Activated CD4-positive, alpha-beta T cell treated with anti-CD3 and anti-CD28 coated beads, Interleukin-2, amount 10 ng/mL, durations not matched to agents 24 days and 14 days (primary cell): ENCODE measurements around the gene KLHL6. TPM values are rescaled to one million over a fixed set of nuclear protein-coding genes. Genes with fewer than 3 reads are reported as not detected.
"Not testable (repeated sequence)": the region's sequence is repeated elsewhere in the genome, so short reads cannot be mapped to it uniquely, and the experiment has no call there.

Experiments used
- DNase-seq: peaks from one replicate; pipeline ENCODE4 v3.0.0; 2022
- H3K27ac Mint-ChIP-seq: one replicate; pipeline ENCODE4 v1.8.0; 2022; ENCODE audit warnings: mild to moderate bottlenecking, mixed read lengths
- H3K27me3 Mint-ChIP-seq: one replicate; pipeline ENCODE4 v1.8.0; 2022; ENCODE audit warnings: mixed read lengths
- H3K36me3 Mint-ChIP-seq: one replicate; pipeline ENCODE4 v1.8.0; 2022; ENCODE audit warnings: low read depth, mild to moderate bottlenecking, mixed read lengths
- H3K4me1 Mint-ChIP-seq: one replicate; pipeline ENCODE4 v1.8.0; 2021; ENCODE audit warnings: mixed read lengths
- H3K4me3 Mint-ChIP-seq: one replicate; pipeline ENCODE4 v1.8.0; 2022; ENCODE audit warnings: mild to moderate bottlenecking, moderate library complexity, mixed read lengths
- H3K9me3 Mint-ChIP-seq: one replicate; pipeline ENCODE4 v1.8.0; 2021; ENCODE audit warnings: mixed read lengths
- intact Hi-C: fragments of 100-400 bp; cut with micrococcal nuclease; formaldehyde crosslinking; loops from one replicate; pipeline ENCODE4 v1.15.1; 2023
- total RNA-seq: library from RNA; stranded (reverse); gene quantifications from 2 replicates; pipeline ENCODE4 v1.2.3, GENCODE V29; 2022

The KLHL6 gene
- total RNA-seq, 1 donor from 2014 or later, result 44.9 TPM

DNA sequence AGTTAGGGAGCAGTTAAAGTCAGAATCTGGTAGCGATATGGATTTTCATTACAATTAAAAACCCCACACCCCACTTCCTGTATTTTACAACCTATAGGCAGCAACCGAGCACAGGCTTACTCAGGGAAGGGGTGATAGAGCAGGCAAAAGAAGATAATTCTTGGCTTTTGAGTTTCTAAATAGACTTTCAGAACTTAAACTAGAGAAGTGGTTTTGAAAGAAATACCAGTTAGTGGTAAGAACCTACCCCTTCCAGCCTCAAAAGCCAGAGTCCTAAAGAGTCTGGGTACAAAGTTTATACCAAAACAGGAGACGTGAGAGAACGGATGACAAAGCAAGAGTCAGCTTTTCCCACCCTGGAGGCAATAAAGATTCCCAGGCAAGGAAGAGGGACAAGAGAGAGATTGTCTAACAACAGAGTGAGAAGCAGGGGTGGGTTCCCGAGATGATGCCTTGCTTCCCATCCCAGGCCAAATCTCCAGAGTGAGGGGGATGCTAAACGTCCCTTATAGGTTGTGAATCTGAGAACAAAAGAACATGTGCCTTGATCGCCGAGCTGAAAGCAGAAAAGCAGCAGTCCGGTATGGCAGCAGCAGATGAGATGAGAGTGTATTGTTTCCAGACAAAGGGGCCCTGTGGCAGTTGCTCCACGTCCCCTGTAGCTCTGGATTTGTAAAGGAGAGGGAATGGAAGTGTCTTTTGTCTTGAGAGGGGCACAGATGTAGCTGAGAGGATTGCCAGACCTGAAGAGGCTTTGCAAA lies 36.8 kb downstream of the KLHL6 start:
- Mint-ChIP-seq H3K4me1 (peaks cover 58% of the 10 kb centered on the region), H3K4me3 (peak overlapping the region; percentile 28), H3K27me3 (no peaks in the 10 kb centered on the region), H3K36me3 (peaks cover 58% of the 10 kb centered on the region), H3K9me3 (no peaks in the 10 kb centered on the region), H3K27ac (peak overlapping the region; percentile 64)
- intact Hi-C loops, result loop anchor here (2.0 to 5.0 kb wide), 2 partner anchors 22 to 119 kb away; partner anchors contain the start of gene KLHL24
- DNase-seq, result peak; percentile 60

DNA sequence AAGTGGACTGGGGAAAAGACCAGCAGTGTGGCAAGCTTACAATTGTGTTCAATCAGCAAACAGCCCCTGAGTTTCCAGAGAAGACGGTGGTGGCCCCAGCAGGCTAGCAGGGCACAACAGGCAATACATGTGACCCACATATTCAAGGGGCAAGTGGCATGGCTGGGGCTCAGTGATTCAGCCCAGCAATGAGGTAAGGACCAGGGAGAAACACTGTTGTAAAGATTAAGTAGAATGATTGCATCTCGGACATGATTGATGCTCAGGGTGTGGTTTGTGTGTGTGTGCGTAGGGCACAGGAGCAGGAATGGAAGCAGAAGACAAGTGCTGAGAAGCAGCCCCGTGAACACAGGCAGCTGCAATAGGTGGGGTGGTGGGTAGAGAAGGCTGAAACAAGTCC lies 37.9 kb downstream of the KLHL6 start:
- Mint-ChIP-seq H3K4me3 (peak overlapping the region; percentile 61), H3K9me3 (no peaks in the 10 kb centered on the region), H3K4me1 (peaks cover 64% of the 10 kb centered on the region), H3K27ac (peak overlapping the region; percentile 72), H3K36me3 (peaks cover 53% of the 10 kb centered on the region), H3K27me3 (no peaks in the 10 kb centered on the region)
- DNase-seq, result no peak
- intact Hi-C loops, result loop anchor here (2.0 to 5.0 kb wide), 3 partner anchors 23 to 120 kb away; partner anchors contain the start of gene KLHL24

DNA sequence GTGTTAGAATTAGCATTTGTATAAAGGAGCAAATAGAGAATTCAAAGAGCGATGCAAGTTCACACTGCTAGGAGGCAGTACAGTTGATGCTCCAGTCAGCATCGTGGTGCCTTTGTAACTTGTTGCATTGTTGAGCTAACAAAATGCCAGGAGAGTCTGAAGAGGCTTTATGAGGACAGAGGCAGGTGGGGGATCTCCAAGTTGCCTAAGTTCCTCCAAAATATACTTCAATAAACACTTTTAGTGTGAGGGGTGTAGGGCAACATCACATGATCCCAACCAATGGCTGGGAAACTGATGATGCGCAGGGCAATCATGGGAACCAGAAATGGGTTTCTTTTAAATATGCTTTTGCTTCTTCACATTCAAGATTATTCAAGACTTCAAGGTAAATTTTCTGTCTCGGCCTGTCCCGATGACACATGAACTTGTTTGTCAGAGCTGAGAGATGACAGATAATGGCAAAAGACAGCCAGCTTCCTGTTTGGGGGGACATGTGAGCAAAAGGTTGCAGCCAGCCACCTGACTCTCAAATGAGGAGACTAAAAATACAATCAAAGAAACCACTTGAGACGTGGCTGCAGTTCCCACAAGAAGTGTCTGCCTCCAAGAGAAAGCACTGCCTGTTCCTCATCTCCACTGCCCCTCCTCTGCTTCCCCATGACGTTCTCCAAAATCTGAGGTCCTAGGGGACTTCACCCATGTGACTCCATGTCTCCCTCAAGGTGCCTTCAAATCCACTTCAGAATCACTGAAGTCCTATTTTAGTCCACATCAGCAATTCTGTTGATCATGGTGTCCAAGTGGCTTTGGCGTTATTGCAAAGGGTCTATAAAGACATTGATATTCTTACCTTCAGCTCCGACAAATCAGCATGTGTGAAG lies 39.3 kb downstream of the KLHL6 start:
- intact Hi-C loops, result loop anchor here (1.0 to 5.0 kb wide), 4 partner anchors 11 to 121 kb away; partner anchors contain the start of genes KLHL24 and KLHL6
- Mint-ChIP-seq H3K4me1 (peaks cover 67% of the 10 kb centered on the region), H3K36me3 (peaks cover 50% of the 10 kb centered on the region), H3K27ac (peak overlapping the region; percentile 90), H3K9me3 (no peaks in the 10 kb centered on the region), H3K27me3 (no peaks in the 10 kb centered on the region), H3K4me3 (peak overlapping the region; percentile 39)
- DNase-seq, result peak; percentile 88

DNA sequence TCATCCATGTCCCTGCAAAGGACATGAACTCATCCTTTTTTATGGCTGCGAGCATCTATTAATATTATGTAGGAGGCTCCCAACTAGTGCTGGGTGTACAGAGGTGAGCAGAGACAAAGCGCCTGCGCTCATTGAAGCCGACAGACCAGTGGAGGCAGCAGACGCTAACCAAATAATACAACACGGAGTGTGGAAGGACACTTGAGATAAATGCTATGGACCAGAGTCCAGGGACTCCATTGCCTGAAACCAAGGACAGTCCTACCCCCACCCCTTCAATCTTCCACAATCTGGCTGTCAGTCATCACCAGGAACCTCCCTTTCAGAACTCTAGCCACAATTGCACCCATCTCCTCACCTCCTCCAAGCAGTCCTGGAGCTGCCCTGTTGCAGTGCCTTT lies 41.5 kb downstream of the KLHL6 start:
- H3K4me3 Mint-ChIP-seq, result peak overlapping the region; percentile 47
- H3K27ac Mint-ChIP-seq, result peak overlapping the region; percentile 83
- no peaks in the 10 kb centered on the region for H3K27me3 Mint-ChIP-seq
- H3K36me3 Mint-ChIP-seq, result peaks cover 41% of the 10 kb centered on the region
- H3K9me3 Mint-ChIP-seq, result no peaks in the 10 kb centered on the region
- intact Hi-C loops, result no loop called here
- DNase-seq, result no peak
- H3K4me1 Mint-ChIP-seq, result peaks cover 62% of the 10 kb centered on the region

DNA sequence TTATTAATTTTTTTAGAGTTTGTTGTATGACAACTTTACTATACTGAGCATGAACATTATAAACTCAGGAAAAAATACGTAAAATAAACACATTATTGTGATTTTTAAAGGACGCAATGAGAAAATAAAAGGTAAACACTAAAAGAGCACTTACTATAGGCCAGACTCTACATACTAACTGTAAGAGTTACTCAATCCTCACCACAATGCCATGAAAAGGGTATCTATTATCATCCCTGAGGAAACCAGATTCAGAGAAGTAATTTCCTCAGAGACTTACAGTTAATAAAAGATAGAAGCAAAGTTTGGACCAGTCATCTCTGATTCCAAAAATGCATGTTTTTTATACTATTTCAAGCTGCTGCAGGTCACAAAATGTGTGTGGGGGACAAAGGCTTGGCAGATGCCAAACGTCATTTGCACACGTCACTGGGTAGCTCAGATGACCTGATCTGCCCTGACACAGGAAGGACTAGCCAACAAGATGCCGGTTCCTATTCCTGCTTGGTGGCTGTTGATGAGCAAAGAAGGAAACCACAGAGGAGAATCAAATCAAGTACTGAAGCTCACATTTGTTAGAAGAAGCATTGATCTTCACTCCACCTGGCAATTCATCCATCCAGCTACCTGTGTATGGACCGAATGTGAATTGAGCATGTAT lies 42.3 kb downstream of the KLHL6 start:
- H3K27ac Mint-ChIP-seq, result peak overlapping the region; percentile 85
- DNase-seq, result peak; percentile 84
- intact Hi-C loops, result no loop called here
- peaks cover 53% of the 10 kb centered on the region for H3K4me1 Mint-ChIP-seq
- H3K4me3 Mint-ChIP-seq, result peak overlapping the region; percentile 36
- H3K36me3 Mint-ChIP-seq, result peaks cover 42% of the 10 kb centered on the region
- H3K9me3 Mint-ChIP-seq, result no peaks in the 10 kb centered on the region
- H3K27me3 Mint-ChIP-seq, result no peaks in the 10 kb centered on the region

DNA sequence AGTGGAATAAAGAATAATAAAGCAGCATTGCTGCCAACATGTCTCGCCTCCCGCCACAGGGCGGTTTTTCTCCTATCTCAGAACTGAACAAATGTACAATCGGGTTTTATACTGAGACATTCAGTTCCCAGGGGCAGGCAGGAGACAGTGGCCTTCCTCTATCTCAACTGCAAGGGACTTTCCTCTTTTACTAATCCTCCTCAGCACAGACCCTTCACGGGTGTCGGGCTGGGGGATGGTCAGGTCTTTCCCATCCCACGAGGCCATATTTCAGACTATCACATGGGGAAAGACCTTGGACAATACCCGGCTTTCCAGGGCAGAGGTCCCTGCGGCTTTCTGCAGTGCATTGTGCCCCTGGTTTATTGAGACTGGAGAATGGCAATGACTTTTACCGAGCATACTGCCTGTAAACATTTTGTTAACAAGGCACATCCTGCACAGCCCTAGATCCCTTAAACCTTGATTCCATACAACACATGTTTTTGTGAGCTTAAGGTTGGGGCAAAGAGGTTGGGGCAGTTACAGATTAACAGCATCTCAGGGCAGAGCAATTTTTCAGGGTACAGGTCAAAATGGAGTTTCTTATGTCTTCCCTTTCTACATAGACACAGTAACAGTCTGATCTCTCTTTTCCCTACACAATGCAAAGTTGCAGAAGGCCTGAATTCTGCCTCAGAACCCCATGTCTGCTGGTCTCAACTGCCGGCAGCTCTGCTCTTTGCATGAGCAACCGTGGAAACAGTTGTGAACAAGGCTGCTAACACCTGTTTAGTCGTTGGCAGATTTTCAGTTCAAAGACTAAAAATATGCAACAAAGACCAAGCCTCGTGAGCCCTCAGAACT lies 44.0 kb downstream of the KLHL6 start:
- intact Hi-C loops, H3K9me3 Mint-ChIP-seq, H3K27me3 Mint-ChIP-seq, DNase-seq, H3K4me3 Mint-ChIP-seq: not testable (repeated sequence)
- H3K27ac Mint-ChIP-seq, result peak overlapping the region; percentile 60
- peaks cover 45% of the 10 kb centered on the region for H3K36me3 Mint-ChIP-seq
- H3K4me1 Mint-ChIP-seq, result peaks cover 47% of the 10 kb centered on the region

DNA sequence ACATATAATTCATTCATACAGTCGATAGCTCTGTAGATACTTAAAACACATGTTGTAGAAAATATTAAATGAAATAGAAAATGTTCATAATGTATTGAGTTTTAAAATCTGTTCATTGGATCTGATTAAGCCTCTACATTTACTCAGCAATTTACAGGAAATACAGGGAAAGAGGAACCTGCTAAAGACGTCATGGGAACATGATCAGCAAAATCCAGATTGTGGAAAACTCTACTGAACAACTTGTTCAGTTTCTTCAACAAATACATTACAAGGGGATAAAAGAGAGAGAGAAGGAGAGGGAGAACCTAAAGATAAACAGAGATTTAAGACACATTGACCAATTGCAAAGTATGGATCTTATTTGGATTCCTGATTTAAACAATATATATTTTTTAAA lies 46.7 kb downstream of the KLHL6 start:
- H3K9me3 Mint-ChIP-seq, result peaks cover 3% of the 10 kb centered on the region
- H3K27me3 Mint-ChIP-seq, result no peaks in the 10 kb centered on the region
- no peak overlapping the region for H3K4me3 Mint-ChIP-seq
- intact Hi-C loops, result no loop called here
- peaks cover 23% of the 10 kb centered on the region for H3K4me1 Mint-ChIP-seq
- no peak for DNase-seq
- no peak overlapping the region for H3K27ac Mint-ChIP-seq
- H3K36me3 Mint-ChIP-seq, result peaks cover 48% of the 10 kb centered on the region

DNA sequence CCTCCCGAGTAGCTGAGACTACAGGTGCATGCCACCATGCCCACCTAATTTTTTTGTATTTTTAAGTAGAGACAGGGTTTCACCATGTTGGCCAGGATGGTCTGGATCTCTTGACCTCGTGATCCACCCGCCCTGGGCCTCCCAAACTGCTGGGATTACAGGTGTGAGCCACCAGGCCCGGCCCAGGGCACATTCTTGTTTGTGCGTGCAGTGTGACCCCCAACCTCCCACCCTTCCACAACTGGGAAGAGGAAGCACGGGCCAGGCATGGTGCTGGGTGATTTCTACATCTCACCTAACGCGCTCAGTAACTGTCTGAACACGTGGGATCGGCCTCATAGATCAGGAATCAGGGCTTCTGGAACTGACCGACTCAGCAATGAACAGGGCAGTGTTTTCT lies 48.0 kb downstream of the KLHL6 start:
- no peak overlapping the region for H3K27ac Mint-ChIP-seq
- H3K27me3 Mint-ChIP-seq, result no peaks in the 10 kb centered on the region
- intact Hi-C loops, result no loop called here
- peaks cover 55% of the 10 kb centered on the region for H3K36me3 Mint-ChIP-seq
- no peak for DNase-seq
- H3K9me3 Mint-ChIP-seq, result peaks cover 3% of the 10 kb centered on the region
- no peak overlapping the region for H3K4me3 Mint-ChIP-seq
- peaks cover 15% of the 10 kb centered on the region for H3K4me1 Mint-ChIP-seq

DNA sequence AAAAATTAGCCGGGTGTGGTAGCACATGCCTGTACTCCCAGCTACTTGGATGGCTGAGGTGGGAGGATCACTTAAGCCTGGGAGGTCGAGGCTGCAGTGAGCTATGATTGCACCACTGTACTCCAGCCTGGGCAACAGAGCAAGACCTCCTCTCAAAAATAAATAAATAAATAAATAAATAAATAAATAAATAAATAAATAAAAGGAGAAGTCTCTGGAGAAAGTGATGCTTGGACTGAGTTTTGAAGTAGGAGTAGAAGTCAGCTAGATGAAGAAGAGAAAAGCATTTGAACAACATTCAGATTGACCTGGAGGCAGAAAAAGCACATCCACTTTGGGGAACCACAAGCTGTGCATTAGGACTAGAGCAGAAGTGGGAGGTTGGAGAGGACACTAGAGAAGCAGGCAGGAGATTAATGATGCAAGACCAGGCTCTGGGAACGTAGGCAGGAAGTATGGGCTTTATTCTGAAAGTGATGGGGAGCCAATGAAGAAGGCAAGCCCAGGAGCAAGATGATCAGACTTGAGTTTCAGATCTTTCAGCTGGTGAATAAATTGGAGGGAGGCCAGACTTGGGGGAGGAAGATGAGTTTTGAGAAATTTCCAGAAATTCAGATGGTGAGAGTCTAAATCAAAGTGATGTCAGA lies 48.7 kb downstream of the KLHL6 start:
- Mint-ChIP-seq H3K9me3 (peaks cover 3% of the 10 kb centered on the region), H3K27me3 (no peaks in the 10 kb centered on the region), H3K27ac (no peak overlapping the region), H3K36me3 (peaks cover 56% of the 10 kb centered on the region), H3K4me1 (peaks cover 12% of the 10 kb centered on the region), H3K4me3 (no peak overlapping the region)
- DNase-seq, result no peak
- intact Hi-C loops, result no loop called here

DNA sequence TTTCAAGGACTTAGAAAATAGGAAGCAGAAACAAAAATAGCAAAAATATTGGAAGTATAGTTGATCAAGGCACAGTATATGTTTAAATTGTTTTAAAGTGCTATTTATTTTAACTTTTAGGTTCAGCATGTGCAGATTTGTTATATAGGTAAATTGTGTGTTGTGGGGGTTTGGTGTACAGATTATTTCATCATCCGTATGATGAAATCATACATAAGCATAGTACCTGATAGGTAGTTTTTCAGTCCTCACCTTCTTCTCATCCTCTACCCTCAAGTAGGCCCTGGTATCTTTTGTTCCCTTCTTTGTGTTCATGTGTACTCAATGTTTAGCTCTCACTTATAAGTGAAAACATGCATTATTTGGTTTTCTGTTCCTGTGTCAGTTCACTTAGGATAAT lies 50.9 kb downstream of the KLHL6 start:
- intact Hi-C loops, result no loop called here
- H3K27ac Mint-ChIP-seq, result no peak overlapping the region
- DNase-seq, result no peak
- H3K36me3 Mint-ChIP-seq, result peaks cover 72% of the 10 kb centered on the region
- H3K4me1 Mint-ChIP-seq, result peaks cover 14% of the 10 kb centered on the region
- H3K4me3 Mint-ChIP-seq, result no peak overlapping the region
- H3K27me3 Mint-ChIP-seq, result no peaks in the 10 kb centered on the region
- peaks cover 3% of the 10 kb centered on the region for H3K9me3 Mint-ChIP-seq

DNA sequence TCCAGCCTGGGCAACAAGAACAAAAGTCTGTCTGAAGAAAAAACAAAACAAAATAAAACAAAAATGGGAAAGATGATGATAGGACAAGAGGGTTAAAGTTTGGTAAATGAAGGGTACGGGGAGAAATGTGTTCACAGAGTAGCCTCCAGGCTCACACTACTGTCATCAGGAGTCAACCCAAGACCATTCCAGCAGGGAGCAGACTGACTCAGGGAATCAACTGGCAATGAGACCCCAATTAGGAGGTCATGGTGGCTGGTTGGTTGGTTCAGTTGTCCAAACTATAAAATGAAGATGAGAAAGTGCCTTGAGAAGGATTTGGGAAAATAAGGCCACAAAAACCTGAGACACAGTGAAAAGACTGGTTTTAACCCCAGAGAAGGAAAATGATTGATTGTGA lies 51.8 kb downstream of the KLHL6 start:
- no peak for DNase-seq
- peaks cover 12% of the 10 kb centered on the region for H3K4me1 Mint-ChIP-seq
- intact Hi-C loops, result no loop called here
- H3K27ac Mint-ChIP-seq, result no peak overlapping the region
- peaks cover 76% of the 10 kb centered on the region for H3K36me3 Mint-ChIP-seq
- H3K27me3 Mint-ChIP-seq, result no peaks in the 10 kb centered on the region
- no peak overlapping the region for H3K4me3 Mint-ChIP-seq
- peaks cover 3% of the 10 kb centered on the region for H3K9me3 Mint-ChIP-seq

DNA sequence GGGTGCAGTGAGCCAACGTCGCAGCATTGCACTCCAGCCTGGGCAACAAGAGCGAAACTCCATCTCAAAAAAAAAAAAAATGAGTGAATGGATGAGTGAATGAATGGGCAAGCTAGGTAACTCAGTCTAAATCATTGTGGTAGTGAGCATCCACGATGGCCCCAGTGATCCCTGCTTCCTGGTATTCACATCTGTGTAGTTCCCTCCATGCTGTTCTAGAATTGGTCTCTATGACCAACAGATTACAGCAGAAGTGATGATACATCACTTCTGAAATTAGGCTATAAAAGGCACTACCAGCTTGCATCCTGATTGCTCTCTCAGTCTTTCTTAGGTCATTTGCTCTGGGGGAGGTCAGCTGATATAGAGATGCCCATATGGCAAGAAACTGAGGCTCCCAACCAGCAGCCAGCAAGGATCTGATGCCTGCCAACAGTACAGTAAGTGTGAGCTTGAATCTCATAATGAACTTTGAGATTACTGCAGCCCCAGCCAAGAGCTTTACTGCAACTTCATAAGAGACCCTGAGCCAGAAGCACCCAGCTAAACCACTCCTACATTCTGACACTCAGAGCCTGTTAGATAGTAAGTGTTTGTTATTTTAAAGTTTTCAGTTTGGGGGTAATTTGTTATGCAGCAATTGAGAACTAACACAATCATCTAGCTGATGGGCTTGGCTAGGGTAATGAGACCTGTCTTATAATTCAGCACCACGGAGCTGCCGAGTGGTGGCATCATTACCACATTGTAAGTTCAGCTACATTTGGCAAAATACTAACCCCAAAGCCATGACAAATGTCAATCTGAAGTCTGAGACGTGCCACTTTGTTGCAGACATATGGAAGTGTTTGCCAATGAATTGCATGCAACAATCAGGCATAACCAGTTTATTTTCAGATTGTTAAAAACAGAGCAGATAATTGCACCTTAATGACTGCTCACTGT lies 53.0 kb downstream of the KLHL6 start:
- Mint-ChIP-seq H3K4me1 (peaks cover 10% of the 10 kb centered on the region), H3K9me3 (peaks cover 3% of the 10 kb centered on the region), H3K4me3 (no peak overlapping the region), H3K27me3 (no peaks in the 10 kb centered on the region), H3K27ac (no peak overlapping the region), H3K36me3 (peaks cover 75% of the 10 kb centered on the region)
- intact Hi-C loops, result no loop called here
- DNase-seq, result no peak
